ENCODE data around the gene INPP5D.

The INPP5D gene

GRCh38 chr2:233171344-233171743, 111.2 kb downstream of the INPP5D start:
- H3K27ac ChIP-seq (replicated peaks): no peak overlapping the region
- no peaks in the 10 kb centered on the region for H3K27me3 ChIP-seq (ENCODE audit: insufficient read depth, poor library complexity, severe bottlenecking)
- TF ChIP-seq GABPA (IDR thresholded peaks at IDR 0.05; ENCODE audit: low read depth) (no peak), POLR2AphosphoS5 (IDR thresholded peaks at IDR 0.05; ENCODE audit: low read depth) (no peak), REST (IDR thresholded peaks at IDR 0.05; ENCODE audit: insufficient replicate concordance, low read depth) (no peak), SPI1 (IDR thresholded peaks at IDR 0.05; ENCODE audit: borderline replicate concordance, low read depth) (no peak), CTCF (IDR thresholded peaks at IDR 0.05; ENCODE audit: insufficient read depth, low read length) (no peak)
- no peak overlapping the region for H3K4me3 ChIP-seq (replicated peaks; ENCODE audit: insufficient read depth, low read length)
- DNase-seq (ENCODE audit: low read depth in 1 of 2, low spot score in 1 of 2): no peak

- TF ChIP-seq SPI1 (IDR thresholded peaks at IDR 0.05; ENCODE audit: borderline replicate concordance, low read depth) (no peak), POLR2AphosphoS5 (IDR thresholded peaks at IDR 0.05; ENCODE audit: low read depth) (no peak), CTCF (IDR thresholded peaks at IDR 0.05; ENCODE audit: insufficient read depth, low read length) (no peak), REST (IDR thresholded peaks at IDR 0.05; ENCODE audit: insufficient replicate concordance, low read depth) (no peak), GABPA (IDR thresholded peaks at IDR 0.05; ENCODE audit: low read depth) (no peak)
These were observed 113.0 kb downstream of the INPP5D start for GRCh38 chr2:233173115-233173514.

GRCh38 chr2:233174137-233174536, 114.0 kb downstream of the INPP5D start:
- Histone ChIP-seq H3K4me3 (replicated peaks; ENCODE audit: insufficient read depth, low read length) (no peak overlapping the region), H3K27ac (replicated peaks) (no peak overlapping the region), H3K27me3 (ENCODE audit: insufficient read depth, poor library complexity, severe bottlenecking) (no peaks in the 10 kb centered on the region)
- TF ChIP-seq SPI1 (IDR thresholded peaks at IDR 0.05; ENCODE audit: borderline replicate concordance, low read depth) (no peak), GABPA (IDR thresholded peaks at IDR 0.05; ENCODE audit: low read depth) (no peak), CTCF (IDR thresholded peaks at IDR 0.05; ENCODE audit: insufficient read depth, low read length) (no peak), REST (IDR thresholded peaks at IDR 0.05; ENCODE audit: insufficient replicate concordance, low read depth) (no peak), POLR2AphosphoS5 (IDR thresholded peaks at IDR 0.05; ENCODE audit: low read depth) (no peak)
- no peak for DNase-seq (ENCODE audit: low read depth in 1 of 2, low spot score in 1 of 2)

More at GRCh38 chr2:233173115-233173514, 113.0 kb downstream of the INPP5D start:
- Histone ChIP-seq H3K4me3 (replicated peaks; ENCODE audit: insufficient read depth, low read length) (no peak overlapping the region), H3K27ac (replicated peaks) (no peak overlapping the region), H3K27me3 (ENCODE audit: insufficient read depth, poor library complexity, severe bottlenecking) (no peaks in the 10 kb centered on the region)
- no peak for DNase-seq (ENCODE audit: low read depth in 1 of 2, low spot score in 1 of 2)

Measured in HL-60 (cell line).